Natural killer cell (primary cell): ENCODE results near the gene ANO8. TPM values are rescaled to one million over a fixed set of nuclear protein-coding genes. Genes with fewer than 3 reads are reported as not detected.

ENCODE experiments used
- ATAC-seq, 3 donors: fragments of 150-1000 bp in 2 of 3; fragments of 200-7000 bp in 1 of 3; cut with Tn5 transposase; 1 replicate in 1 of 3; 2 replicates in 2 of 3; pipeline ENCODE4 v1.10.0; 2021; ENCODE audit warnings: mild to moderate bottlenecking in 2 of 3, moderate library complexity in 2 of 3
- DNase-seq, 2 donors: peaks; one replicate each; pipeline versions ENCODE4 v3.0.0 to v3.0.0-alpha.2; 2013 to 2021; ENCODE audit warnings: mixed read lengths in 1 of 2
- H3K27ac ChIP-seq: one replicate; pipeline ENCODE4 v1.5.1; 2013; ENCODE audit warnings: mild to moderate bottlenecking, low read length
- H3K27me3 ChIP-seq: one replicate; pipeline ENCODE4 v1.6.1; 2013; ENCODE audit warnings: low read length; ENCODE audit not compliant: control insufficient read depth, insufficient read depth
- H3K36me3 ChIP-seq: one replicate; pipeline ENCODE4 v1.6.1; 2013; ENCODE audit warnings: low read length; ENCODE audit not compliant: control insufficient read depth, insufficient read depth
- H3K4me1 ChIP-seq: one replicate; pipeline ENCODE4 v1.6.1; 2013; ENCODE audit warnings: low read length; ENCODE audit not compliant: control insufficient read depth, insufficient read depth
- H3K4me3 ChIP-seq: one replicate; pipeline ENCODE4 v1.5.1; 2013; ENCODE audit warnings: low read length
- H3K9me3 ChIP-seq: one replicate; pipeline ENCODE4 v1.6.1; 2013; ENCODE audit warnings: low read length; ENCODE audit not compliant: control insufficient read depth, insufficient read depth
- H3K27ac Mint-ChIP-seq, 2 donors: one replicate each; pipeline ENCODE4 v1.8.0; 2022; ENCODE audit warnings: mild to moderate bottlenecking in 2 of 2, mixed read lengths in 2 of 2, moderate library complexity in 1 of 2
- H3K27me3 Mint-ChIP-seq, 2 donors: one replicate each; pipeline ENCODE4 v1.8.0; 2022; ENCODE audit warnings: low read depth in 2 of 2, mixed read lengths in 2 of 2
- H3K36me3 Mint-ChIP-seq: one replicate; pipeline ENCODE4 v1.8.0; 2022; ENCODE audit warnings: mixed read lengths
- H3K4me1 Mint-ChIP-seq, 2 donors: one replicate each; pipeline ENCODE4 v1.8.0; 2022; ENCODE audit warnings: mixed read lengths in 2 of 2
- H3K4me3 Mint-ChIP-seq: one replicate; pipeline ENCODE4 v1.8.0; 2022; ENCODE audit warnings: mild to moderate bottlenecking, moderate library complexity, mixed read lengths
- H3K9me3 Mint-ChIP-seq, 2 donors: one replicate each; pipeline ENCODE4 v1.8.0; 2022; ENCODE audit warnings: mixed read lengths in 2 of 2
- CTCF ChIP-seq: fragments of 200-600 bp; IDR thresholded peaks from one replicate; pipeline ENCODE4 v1.8.0; 2022; ENCODE audit warnings: antibody characterized with exemption
- WGBS: methylation state at CpG from one replicate; pipeline ENCODE4 v1.1.7; 2013; ENCODE audit warnings: missing lambda C conversion rate; ENCODE audit not compliant: insufficient coverage; 5-methylcytosine and 5-hydroxymethylcytosine counted together
- intact Hi-C: fragments of 100-400 bp; cut with micrococcal nuclease; formaldehyde crosslinking; loops from one replicate; pipeline ENCODE4 v1.14.2; 2022
- total RNA-seq, 4 donors: library from RNA; stranded (reverse); fragments of 120-200 nt in 1 of 4; gene quantifications; one replicate each; pipeline versions ENCODE4 v1.2.3 to v1.2.4, GENCODE V29; 2013 to 2022

ANO8 gene
- 10 to 100 TPM; 18.5 to 24.7 (median 19.1) TPM for total RNA-seq
- total RNA-seq (2013): 5.5 TPM

GRCh38 chr19:17334414-17335409, at the start of gene ANO8:
ANO8 (minus strand) TSS chr19:17334855; CDS start chr19:17334670, 185 bp downstream.
- Histone ChIP-seq H3K27ac (no peak within 1 kb of the TSS), H3K27me3 (no peaks in the 10 kb centered on the region), H3K4me3 (peak within 1 kb of the TSS; percentile 45), H3K36me3 (no peaks in the 10 kb centered on the region), H3K9me3 (no peaks in the 10 kb centered on the region), H3K4me1 (peaks cover 45% of the 10 kb centered on the region)
- no peaks in the 10 kb centered on the region for H3K9me3 Mint-ChIP-seq
- peak within 1 kb of the TSS; percentile 92 for H3K4me3 Mint-ChIP-seq
- intact Hi-C loops: loop anchor here (5.0 to 10.0 kb wide), 2 partner anchors 42 to 70 kb away; partner anchors contain the start of gene BST2
- no peak for TF ChIP-seq CTCF
- 4% methylated on average over 85 of the region's 86 CpGs for WGBS
- DNase-seq (peak; percentile 95 to 97), ATAC-seq (peak; percentile 70 to 84 (median 72))
- peaks cover 25 to 48% of the 10 kb centered on the region in 2 donors for H3K4me1 Mint-ChIP-seq
- H3K27me3 Mint-ChIP-seq: no peaks in the 10 kb centered on the region
- H3K27ac Mint-ChIP-seq: peak within 1 kb of the TSS; percentile 46 to 88
- H3K36me3 Mint-ChIP-seq: no peaks in the 10 kb centered on the region

DNA sequence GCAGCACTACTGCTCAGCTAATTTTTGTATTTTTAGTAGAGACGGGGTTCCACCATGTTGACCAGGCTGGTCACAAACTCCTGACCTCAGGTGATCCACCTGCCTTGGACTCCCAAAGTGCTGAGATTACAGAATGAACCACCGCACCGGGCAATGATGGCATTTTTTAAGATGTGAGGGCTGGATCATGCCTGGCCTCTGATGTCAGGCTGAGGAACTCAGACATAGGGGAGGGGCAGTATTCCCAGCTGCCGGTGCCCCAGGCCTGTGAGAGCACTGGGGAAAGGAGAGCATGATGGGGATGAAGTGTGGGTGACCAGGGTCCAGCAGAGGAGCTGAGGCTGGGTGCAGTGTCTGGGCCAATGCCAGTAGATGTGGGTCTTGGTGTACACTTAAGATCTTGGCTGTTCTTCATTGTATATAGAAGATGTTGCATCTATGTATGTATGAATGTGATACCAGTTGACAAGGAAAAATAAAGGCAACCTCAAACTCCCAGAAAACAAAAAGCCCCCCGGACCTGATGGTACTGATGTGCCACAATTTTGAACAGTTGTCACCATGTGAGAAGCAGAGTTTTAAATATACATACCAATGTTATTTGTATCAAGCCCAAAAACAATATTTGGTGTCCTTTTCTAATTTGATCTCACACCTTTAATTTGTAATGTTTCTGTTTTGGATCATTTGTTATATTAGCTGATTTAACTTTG, 45.9 kb upstream of the ANO8 start:
- 98% methylated on average over 5 of the region's 5 CpGs for WGBS
- Mint-ChIP-seq H3K9me3 (no peaks in the 10 kb centered on the region), H3K36me3 (no peaks in the 10 kb centered on the region), H3K27ac (no peak overlapping the region), H3K4me3 (no peak overlapping the region), H3K27me3 (peaks cover 0 to 7% of the 10 kb centered on the region in 2 donors), H3K4me1 (peaks cover 0 to 9% of the 10 kb centered on the region in 2 donors)
- Histone ChIP-seq H3K36me3 (no peaks in the 10 kb centered on the region), H3K27ac (no peak overlapping the region), H3K27me3 (peaks cover 2% of the 10 kb centered on the region), H3K4me3 (no peak overlapping the region), H3K4me1 (peaks cover 22% of the 10 kb centered on the region), H3K9me3 (no peaks in the 10 kb centered on the region)
- intact Hi-C loops: no loop called here
- no peak for TF ChIP-seq CTCF
- ATAC-seq (no peak), DNase-seq (no peak)

- H3K27ac Mint-ChIP-seq: no peak overlapping the region
- peaks cover 0 to 7% of the 10 kb centered on the region in 2 donors for H3K27me3 Mint-ChIP-seq
- DNase-seq: no peak
Measured at GRCh38 chr19:17379221-17379631, 44.6 kb upstream of the ANO8 start.

More at GRCh38 chr19:17379221-17379631, 44.6 kb upstream of the ANO8 start:
- ATAC-seq: no peak
- peaks cover 0 to 9% of the 10 kb centered on the region in 2 donors for H3K4me1 Mint-ChIP-seq
- H3K27ac ChIP-seq: no peak overlapping the region
- WGBS: 30% methylated on average over 14 of the region's 14 CpGs
- no peaks in the 10 kb centered on the region for H3K36me3 Mint-ChIP-seq
- no peak for TF ChIP-seq CTCF
- H3K36me3 ChIP-seq: no peaks in the 10 kb centered on the region
- H3K9me3 ChIP-seq: no peaks in the 10 kb centered on the region
- intact Hi-C loops: no loop called here
- H3K4me3 ChIP-seq: no peak overlapping the region
- peaks cover 2% of the 10 kb centered on the region for H3K27me3 ChIP-seq
- H3K9me3 Mint-ChIP-seq: no peaks in the 10 kb centered on the region
- H3K4me1 ChIP-seq: peaks cover 22% of the 10 kb centered on the region
- no peak overlapping the region for H3K4me3 Mint-ChIP-seq
